SU-DHL-6 (cell line): Measurements from ENCODE around the gene POU6F2.

ENCODE experiments used
- H2AFZ ChIP-seq: fragments of 200-600 bp; sonication (generic); 2 replicates; pipeline ENCODE4 v1.6.1; 2014; ENCODE audit warnings: low read depth, mild to moderate bottlenecking, moderate library complexity, mixed read lengths, antibody characterized with exemption, low read length; ENCODE audit not compliant: severe bottlenecking
- H3F3A ChIP-seq: fragments of 200-600 bp; shearing (Covaris generic); 2 replicates; pipeline ENCODE4 v1.6.0; 2016; ENCODE audit warnings: antibody characterized with exemption, mild to moderate bottlenecking; ENCODE audit not compliant: insufficient read depth
- H3K27ac ChIP-seq: fragments of 200-600 bp; sonication (generic); 2 replicates; pipeline ENCODE4 v1.5.1; 2016; ENCODE audit warnings: low read depth, mild to moderate bottlenecking, low read length, moderate library complexity, mixed read lengths
- H3K27me3 ChIP-seq: fragments of 200-600 bp; sonication (generic), shearing (Covaris generic); 2 replicates; pipeline ENCODE4 v1.6.0; 2014; ENCODE audit warnings: mild to moderate bottlenecking, low read length
- H3K36me3 ChIP-seq: fragments of 200-600 bp; sonication (generic); 2 replicates; pipeline ENCODE4 v1.6.1; 2014; ENCODE audit warnings: mild to moderate bottlenecking, low read length, mixed read lengths
- H3K4me2 ChIP-seq: fragments of 300-600, 200-600 bp; shearing (Covaris generic), sonication (generic); 2 replicates; pipeline ENCODE4 v1.6.0; 2014; ENCODE audit warnings: low read length, low read depth, mild to moderate bottlenecking; ENCODE audit not compliant: poor library complexity, severe bottlenecking
- H3K4me3 ChIP-seq: fragments of 200-600 bp; sonication (generic); 2 replicates; pipeline ENCODE4 v1.5.1; 2014; ENCODE audit warnings: antibody characterized with exemption, low read length, mild to moderate bottlenecking, mixed read lengths; ENCODE audit not compliant: insufficient read depth, poor library complexity, severe bottlenecking
- H3K79me2 ChIP-seq: fragments of 200-600 bp; sonication (generic); 2 replicates; pipeline ENCODE4 v1.6.1; 2014; ENCODE audit warnings: mild to moderate bottlenecking, low read length, moderate library complexity; ENCODE audit not compliant: insufficient read depth
- H3K9ac ChIP-seq: fragments of 200-600 bp; sonication (generic); 2 replicates; pipeline ENCODE4 v1.7.0; 2014; ENCODE audit warnings: mild to moderate bottlenecking, low read length
- H3K9me2 ChIP-seq: fragments of 200-600 bp; sonication (generic); replicated peaks from 2 replicates; pipeline ENCODE4 v1.6.1; 2014; ENCODE audit warnings: low read length; ENCODE audit not compliant: insufficient read depth
- H3K9me3 ChIP-seq: fragments of 200-600 bp; sonication (generic); 2 replicates; pipeline ENCODE4 v1.6.1; 2014; ENCODE audit warnings: low read length, mixed read lengths; ENCODE audit not compliant: insufficient read depth
- H4K20me1 ChIP-seq: fragments of 200-600 bp; sonication (generic); 2 replicates; pipeline ENCODE4 v1.6.1; 2014; ENCODE audit warnings: low read depth, mild to moderate bottlenecking, antibody characterized with exemption, low read length, moderate library complexity, mixed read lengths
- EZH2phosphoT487 ChIP-seq: fragments of 200-600 bp; sonication (generic), shearing (Covaris generic); conservative IDR thresholded peaks from 2 replicates; pipeline ENCODE4 v1.6.1; 2018; ENCODE audit warnings: mild to moderate bottlenecking, antibody characterized with exemption, low read length, moderate library complexity, mixed read lengths
- TF ChIP-seq, protein P1 (sequence below): fragments of 200-600 bp; sonication (generic); IDR thresholded peaks from one replicate; pipeline ENCODE4 v1.5.1; 2017; ENCODE audit warnings: antibody characterized with exemption, mild to moderate bottlenecking, low read length, moderate library complexity; ENCODE audit not compliant: insufficient read depth, poor library complexity, severe bottlenecking

Gene POU6F2

DNA sequence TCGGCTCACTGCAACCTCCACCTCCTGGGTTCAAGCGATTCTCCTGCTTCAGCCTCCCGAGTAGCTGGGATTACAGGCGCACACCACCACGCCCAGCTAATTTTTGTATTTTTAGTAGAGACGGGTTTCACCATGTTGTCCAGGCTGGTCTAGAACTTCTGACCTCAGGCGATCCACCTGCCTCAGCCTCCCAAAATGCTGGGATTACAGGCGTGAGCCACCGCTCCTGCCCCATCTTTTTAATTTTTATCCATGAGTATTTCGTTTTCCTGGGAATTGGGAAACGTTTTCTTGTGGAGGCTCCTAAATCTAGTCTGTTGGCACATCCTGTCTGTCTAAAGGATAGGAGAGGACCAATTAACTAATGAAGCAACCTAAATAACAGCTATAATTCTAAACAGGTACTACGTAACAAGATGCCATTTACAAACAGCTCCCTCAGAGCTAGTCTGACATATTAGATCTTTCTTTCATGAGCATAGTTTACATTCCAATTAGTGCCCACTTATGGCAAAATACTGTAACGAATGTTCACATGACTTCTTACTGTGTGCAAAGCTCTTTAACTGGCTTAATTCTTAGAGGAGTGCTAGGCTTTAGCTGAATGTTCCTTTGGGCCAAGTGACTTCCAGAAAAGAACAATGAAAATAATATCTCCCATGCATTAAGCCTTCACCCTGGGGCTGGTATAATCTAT is 437.5 kb downstream of the POU6F2 start:
- Histone ChIP-seq H2AFZ (no peak overlapping the region), H3K27ac (no peak overlapping the region), H3K4me2 (no peak overlapping the region), H3K79me2 (no peaks in the 10 kb centered on the region), H3K4me3 (no peak overlapping the region), H4K20me1 (no peaks in the 10 kb centered on the region), H3K9ac (no peak overlapping the region), H3K27me3 (no peaks in the 10 kb centered on the region), H3K9me3 (no peaks in the 10 kb centered on the region), H3K36me3 (no peaks in the 10 kb centered on the region), H3F3A (no peaks in the 10 kb centered on the region), H3K9me2 (no peaks in the 10 kb centered on the region)
- TF ChIP-seq, protein P1, sequence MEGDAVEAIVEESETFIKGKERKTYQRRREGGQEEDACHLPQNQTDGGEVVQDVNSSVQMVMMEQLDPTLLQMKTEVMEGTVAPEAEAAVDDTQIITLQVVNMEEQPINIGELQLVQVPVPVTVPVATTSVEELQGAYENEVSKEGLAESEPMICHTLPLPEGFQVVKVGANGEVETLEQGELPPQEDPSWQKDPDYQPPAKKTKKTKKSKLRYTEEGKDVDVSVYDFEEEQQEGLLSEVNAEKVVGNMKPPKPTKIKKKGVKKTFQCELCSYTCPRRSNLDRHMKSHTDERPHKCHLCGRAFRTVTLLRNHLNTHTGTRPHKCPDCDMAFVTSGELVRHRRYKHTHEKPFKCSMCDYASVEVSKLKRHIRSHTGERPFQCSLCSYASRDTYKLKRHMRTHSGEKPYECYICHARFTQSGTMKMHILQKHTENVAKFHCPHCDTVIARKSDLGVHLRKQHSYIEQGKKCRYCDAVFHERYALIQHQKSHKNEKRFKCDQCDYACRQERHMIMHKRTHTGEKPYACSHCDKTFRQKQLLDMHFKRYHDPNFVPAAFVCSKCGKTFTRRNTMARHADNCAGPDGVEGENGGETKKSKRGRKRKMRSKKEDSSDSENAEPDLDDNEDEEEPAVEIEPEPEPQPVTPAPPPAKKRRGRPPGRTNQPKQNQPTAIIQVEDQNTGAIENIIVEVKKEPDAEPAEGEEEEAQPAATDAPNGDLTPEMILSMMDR = no peak
- no peak for TF ChIP-seq EZH2phosphoT487

- H3K4me3 ChIP-seq = no peak overlapping the region
- no peaks in the 10 kb centered on the region for H3F3A ChIP-seq
- H4K20me1 ChIP-seq = no peaks in the 10 kb centered on the region
- no peaks in the 10 kb centered on the region for H3K27me3 ChIP-seq
- no peak overlapping the region for H3K9ac ChIP-seq
- TF ChIP-seq, protein P1 = no peak
- no peak for TF ChIP-seq EZH2phosphoT487
- H3K79me2 ChIP-seq = no peaks in the 10 kb centered on the region
- H3K36me3 ChIP-seq = no peaks in the 10 kb centered on the region
- no peak overlapping the region for H2AFZ ChIP-seq
- no peak overlapping the region for H3K4me2 ChIP-seq
- no peak overlapping the region for H3K27ac ChIP-seq
- no peaks in the 10 kb centered on the region for H3K9me2 ChIP-seq
- H3K9me3 ChIP-seq = no peaks in the 10 kb centered on the region
Observed at GRCh38 chr7:39416866-39417265, 439.2 kb downstream of the POU6F2 start.

GRCh38 chr7:39417642-39418041 is 439.9 kb downstream of the POU6F2 start:
- Histone ChIP-seq H4K20me1 (no peaks in the 10 kb centered on the region), H3K4me3 (no peak overlapping the region), H3K9me2 (no peaks in the 10 kb centered on the region), H3F3A (no peaks in the 10 kb centered on the region), H3K79me2 (no peaks in the 10 kb centered on the region), H3K27ac (no peak overlapping the region), H3K9me3 (no peaks in the 10 kb centered on the region), H3K4me2 (no peak overlapping the region), H3K27me3 (no peaks in the 10 kb centered on the region), H3K36me3 (no peaks in the 10 kb centered on the region), H3K9ac (no peak overlapping the region), H2AFZ (no peak overlapping the region)
- TF ChIP-seq, protein P1 = no peak
- no peak for TF ChIP-seq EZH2phosphoT487
